ENCODE results near the gene RMI1. TPM values are rescaled to one million over a fixed set of nuclear protein-coding genes. Genes with fewer than 3 reads are reported as not detected.

Gene RMI1
- total and polyA plus RNA-seq, 7 donors: 1.4 to 9.0 (median 3.9) TPM

DNA sequence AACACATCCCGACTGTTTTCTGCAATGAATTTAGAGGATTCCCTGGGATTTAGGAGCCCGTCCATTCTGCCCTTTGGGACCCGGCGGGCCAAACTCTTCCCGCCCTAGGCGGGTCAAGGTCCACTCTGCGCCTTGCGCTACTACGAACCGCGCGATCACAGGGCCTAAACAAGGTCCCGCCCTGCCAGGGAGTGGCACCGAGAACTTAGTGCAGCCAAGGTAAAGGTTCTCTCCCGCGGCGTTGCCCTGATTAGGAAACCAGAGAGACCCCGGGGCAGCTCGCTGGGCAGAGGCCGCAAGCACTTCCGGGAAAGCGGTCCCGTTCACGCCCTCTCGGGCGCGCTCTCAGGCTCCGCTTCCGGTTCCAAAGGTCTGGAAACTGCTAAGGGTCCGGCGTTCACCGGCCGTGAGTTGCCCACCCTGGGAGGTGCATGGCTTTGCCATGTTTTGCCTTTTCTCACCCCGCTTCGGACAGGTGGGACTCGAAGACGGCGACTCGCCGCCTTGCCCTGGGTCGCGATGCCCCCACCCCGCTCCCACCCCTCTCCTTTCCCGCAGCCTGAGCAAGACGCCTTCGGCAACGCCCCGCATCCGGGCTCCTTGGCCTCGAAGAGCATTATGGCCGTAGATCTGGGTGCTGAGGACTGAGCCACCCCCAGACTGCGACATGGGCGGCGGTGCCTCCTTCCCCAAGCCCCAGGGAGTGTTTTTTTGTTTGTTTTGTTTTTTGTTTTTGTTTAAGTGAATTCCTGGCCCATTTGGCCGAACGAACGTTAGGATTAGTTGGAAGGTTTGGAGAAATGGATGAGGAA, 24.0 kb upstream of the RMI1 start:
- no peaks in the 10 kb centered on the region for H3K27me3 ChIP-seq
- H3K4me3 ChIP-seq: peak overlapping the region; percentile 63 to 85 (median 76)
- H3K27ac ChIP-seq: peak overlapping the region; percentile 79 to 84 (median 82)
- peaks cover 0 to 28% (median 4%) of the 10 kb centered on the region in 4 donors for H3K36me3 ChIP-seq
- DNase-seq: peak; percentile 85
- TF ChIP-seq POLR2A (IDR thresholded peaks at IDR 0.05) (no peak), POLR2AphosphoS5 (IDR thresholded peaks at IDR 0.05) (peak in 2 of 4 donors; percentile 52 to 59)
- TF ChIP-seq, protein P1, sequence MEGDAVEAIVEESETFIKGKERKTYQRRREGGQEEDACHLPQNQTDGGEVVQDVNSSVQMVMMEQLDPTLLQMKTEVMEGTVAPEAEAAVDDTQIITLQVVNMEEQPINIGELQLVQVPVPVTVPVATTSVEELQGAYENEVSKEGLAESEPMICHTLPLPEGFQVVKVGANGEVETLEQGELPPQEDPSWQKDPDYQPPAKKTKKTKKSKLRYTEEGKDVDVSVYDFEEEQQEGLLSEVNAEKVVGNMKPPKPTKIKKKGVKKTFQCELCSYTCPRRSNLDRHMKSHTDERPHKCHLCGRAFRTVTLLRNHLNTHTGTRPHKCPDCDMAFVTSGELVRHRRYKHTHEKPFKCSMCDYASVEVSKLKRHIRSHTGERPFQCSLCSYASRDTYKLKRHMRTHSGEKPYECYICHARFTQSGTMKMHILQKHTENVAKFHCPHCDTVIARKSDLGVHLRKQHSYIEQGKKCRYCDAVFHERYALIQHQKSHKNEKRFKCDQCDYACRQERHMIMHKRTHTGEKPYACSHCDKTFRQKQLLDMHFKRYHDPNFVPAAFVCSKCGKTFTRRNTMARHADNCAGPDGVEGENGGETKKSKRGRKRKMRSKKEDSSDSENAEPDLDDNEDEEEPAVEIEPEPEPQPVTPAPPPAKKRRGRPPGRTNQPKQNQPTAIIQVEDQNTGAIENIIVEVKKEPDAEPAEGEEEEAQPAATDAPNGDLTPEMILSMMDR (IDR thresholded peaks at IDR 0.05): no peak
- H3K9me3 ChIP-seq: no peaks in the 10 kb centered on the region
- H3K4me1 ChIP-seq: peaks cover 0 to 26% (median 18%) of the 10 kb centered on the region in 4 donors
- intact Hi-C loops (cut with DNase I): loop anchor here (2.0 kb wide), 1 partner anchor 24 kb away; the partner anchor contains the start of genes HNRNPK and RMI1
- 1 to 3% methylated on average over 57 of the region's 57 CpGs for WGBS, 2 donors

DNA sequence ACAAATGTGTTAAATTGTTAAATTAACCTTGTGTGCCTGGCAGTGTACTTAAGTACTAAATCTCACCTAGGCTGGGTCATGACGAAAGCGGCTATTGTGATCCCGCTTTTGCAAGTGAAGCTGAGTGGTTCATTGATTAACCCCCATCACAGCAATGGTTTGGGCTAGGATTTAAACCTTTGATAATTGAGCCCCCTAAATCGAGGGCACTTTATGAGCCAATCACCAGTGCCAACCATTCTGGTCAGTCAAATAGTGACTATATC, 23.4 kb upstream of the RMI1 start:
- 20 to 62% methylated on average over 4 of the region's 4 CpGs for WGBS, 2 donors
- DNase-seq: no peak
- TF ChIP-seq POLR2A (IDR thresholded peaks at IDR 0.05) (no peak), POLR2AphosphoS5 (IDR thresholded peaks at IDR 0.05) (no peak), EP300 (IDR thresholded peaks at IDR 0.05) (no peak)
- TF ChIP-seq, protein P1 (IDR thresholded peaks at IDR 0.05): no peak
- Histone ChIP-seq H3K4me1 (peaks cover 0 to 26% (median 18%) of the 10 kb centered on the region in 4 donors), H3K27me3 (no peaks in the 10 kb centered on the region), H3K9me3 (no peaks in the 10 kb centered on the region), H3K36me3 (peaks cover 0 to 23% (median under 1%) of the 10 kb centered on the region in 4 donors), H3K4me3 (peak overlapping the region; percentile 63 to 85 (median 76)), H3K27ac (peak overlapping the region; percentile 79 to 84 (median 82))
- intact Hi-C loops (cut with DNase I): loop anchor here (2.0 kb wide), 1 partner anchor 24 kb away; the partner anchor contains the start of genes HNRNPK and RMI1

DNA sequence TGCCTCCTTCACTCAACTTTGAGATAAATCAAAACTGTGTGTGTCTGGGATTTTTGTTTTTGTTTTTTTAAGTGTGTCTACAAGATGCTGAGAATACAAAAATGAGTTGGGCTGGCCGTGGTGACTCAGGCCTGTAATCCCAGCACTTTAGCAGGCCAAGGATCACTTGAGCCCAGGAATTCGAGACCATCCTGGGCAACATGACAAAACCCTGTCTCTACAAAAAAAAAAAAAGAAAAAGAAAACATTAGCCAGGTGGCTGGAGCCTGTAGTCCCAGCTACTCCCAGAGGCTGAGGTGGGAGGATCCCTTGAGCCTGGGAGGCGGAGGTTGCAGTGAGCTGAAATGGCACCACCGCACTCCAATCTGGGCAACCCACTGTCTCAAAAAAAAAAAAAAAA, 21.5 kb upstream of the RMI1 start:
- TF ChIP-seq POLR2A (IDR thresholded peaks at IDR 0.05) (no peak), POLR2AphosphoS5 (IDR thresholded peaks at IDR 0.05) (peak in 1 of 4 donors; percentile 26)
- TF ChIP-seq, protein P1 (IDR thresholded peaks at IDR 0.05): no peak
- no peaks in the 10 kb centered on the region for H3K27me3 ChIP-seq
- H3K36me3 ChIP-seq: peaks cover 0 to 5% (median 0%) of the 10 kb centered on the region in 4 donors
- intact Hi-C loops (cut with DNase I): no loop called here
- WGBS, 2 donors: 75 to 81% methylated on average over 4 of the region's 4 CpGs
- no peak overlapping the region for H3K4me3 ChIP-seq
- no peak for DNase-seq
- no peaks in the 10 kb centered on the region for H3K9me3 ChIP-seq
- H3K27ac ChIP-seq: peak overlapping the region in 2 of 4 donors; percentile 17 to 25
- H3K4me1 ChIP-seq: peaks cover 0 to 26% (median 18%) of the 10 kb centered on the region in 4 donors

DNA sequence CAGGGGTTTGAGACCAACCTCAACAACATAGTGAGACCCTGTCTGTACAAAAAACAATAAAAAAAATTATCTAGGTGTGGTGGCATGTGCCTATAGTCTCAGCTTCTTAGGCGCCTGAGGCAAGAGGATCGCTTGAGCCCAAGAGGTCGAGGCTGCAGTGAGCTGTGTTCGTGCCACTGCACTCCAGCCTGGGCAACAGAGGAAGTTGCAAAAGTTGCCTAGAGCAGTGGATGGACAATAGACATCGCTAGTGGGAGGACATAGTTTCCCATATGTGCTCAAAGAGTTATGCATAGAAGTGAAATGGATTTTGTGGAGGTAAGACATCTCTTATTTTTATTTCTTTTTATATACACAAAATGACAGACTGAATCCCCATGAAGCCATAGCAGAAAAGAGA, 19.6 kb upstream of the RMI1 start:
- TF ChIP-seq, protein P1 (IDR thresholded peaks at IDR 0.05): no peak
- TF ChIP-seq POLR2AphosphoS5 (IDR thresholded peaks at IDR 0.05): no peak
- no peak for TF ChIP-seq EP300 (IDR thresholded peaks at IDR 0.05)
- 93 to 97% methylated on average over 5 of the region's 5 CpGs for WGBS, 2 donors
- DNase-seq: no peak
- Histone ChIP-seq H3K36me3 (peaks cover 0 to 4% (median 0%) of the 10 kb centered on the region in 4 donors), H3K27me3 (no peaks in the 10 kb centered on the region), H3K4me3 (no peak overlapping the region), H3K9me3 (no peaks in the 10 kb centered on the region), H3K27ac (no peak overlapping the region), H3K4me1 (peaks cover 0 to 15% (median 8%) of the 10 kb centered on the region in 4 donors)
- intact Hi-C loops (cut with DNase I): no loop called here
